Activated CD4-positive, CD25-positive, alpha-beta regulatory T cell treated with anti-CD3 and anti-CD28 coated beads, Interleukin-2, amount 50 U/mL, for 72 hours (primary cell): ENCODE results near the gene OR13J1.
"Not testable (repeated sequence)": the region's sequence is repeated elsewhere in the genome, so short reads cannot be mapped to it uniquely, and the experiment has no call there.

Source experiments
- DNase-seq: peaks from one replicate; pipeline ENCODE4 v3.0.0; 2021

OR13J1 gene

GRCh38 chr9:35904338-35904737 lies 34.1 kb upstream of the OR13J1 start:
- no peak for DNase-seq

GRCh38 chr9:35903049-35903448 lies 32.8 kb upstream of the OR13J1 start:
- no peak for DNase-seq

DNA sequence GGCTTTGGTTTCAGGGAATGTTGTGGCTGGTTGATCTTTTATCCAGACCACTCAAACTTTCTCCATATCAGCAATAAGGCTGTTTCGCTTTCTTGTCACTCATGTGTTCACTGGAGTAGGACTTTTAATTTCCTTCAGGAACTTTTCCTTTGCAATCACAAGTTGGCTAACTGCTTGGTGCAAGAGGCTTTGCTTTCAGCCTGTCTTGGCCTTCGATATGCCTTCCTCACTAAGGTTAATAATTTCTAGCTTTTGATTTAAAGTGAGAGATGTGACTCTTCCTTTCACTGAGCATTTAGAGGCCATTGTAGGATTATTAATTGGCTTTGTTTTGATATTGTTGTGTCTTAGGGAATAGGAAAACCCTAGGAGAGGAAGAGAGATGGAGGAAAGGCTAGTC lies 28.8 kb upstream of the OR13J1 start:
- no peak for DNase-seq

DNA sequence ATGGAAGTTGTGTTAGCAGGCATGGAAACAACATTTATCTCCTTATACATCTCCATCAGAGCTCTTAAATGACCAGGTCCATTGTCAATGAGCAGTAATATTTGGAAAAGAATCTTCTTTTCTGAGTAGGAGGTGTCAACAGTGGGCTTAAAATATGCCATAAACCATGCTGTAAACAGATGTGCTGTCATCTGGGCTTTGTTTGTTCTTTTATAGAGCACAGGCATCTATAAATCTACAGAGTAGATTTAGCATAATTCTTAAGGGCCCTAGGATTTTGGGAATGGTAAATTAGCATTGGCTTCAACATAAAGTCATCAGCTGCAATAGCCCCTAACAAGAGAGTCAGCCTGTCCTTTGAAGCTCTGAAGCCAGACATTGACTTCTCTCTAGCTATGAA lies 28.1 kb upstream of the OR13J1 start:
- no peak for DNase-seq

GRCh38 chr9:35897376-35898099 lies 27.3 kb upstream of the OR13J1 start:
- not testable (repeated sequence) for DNase-seq

- DNase-seq = no peak
Measured at GRCh38 chr9:35896570-35896969, 26.4 kb upstream of the OR13J1 start.

DNA sequence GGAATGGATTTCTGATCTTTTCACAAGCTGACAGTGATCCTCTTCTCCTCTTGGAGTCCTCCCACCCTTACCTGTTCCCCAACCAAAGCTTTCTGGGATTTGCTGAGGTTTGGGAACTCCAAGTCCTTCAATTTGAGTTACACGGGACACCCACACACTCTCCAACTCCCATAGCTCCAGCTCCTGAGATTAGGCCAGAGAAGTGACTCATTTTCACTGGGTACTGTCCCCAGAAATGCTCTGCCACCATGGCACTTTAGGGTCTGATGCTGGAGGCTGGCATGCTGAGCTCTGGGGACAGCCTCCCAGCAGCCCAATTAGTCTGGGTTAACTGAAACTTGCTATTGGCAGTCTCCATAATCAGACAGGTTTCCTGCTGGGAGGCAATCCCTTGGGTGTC lies 21.9 kb upstream of the OR13J1 start:
- DNase-seq = no peak

- DNase-seq = no peak
Measured at GRCh38 chr9:35891646-35892045, 21.4 kb upstream of the OR13J1 start.

- not testable (repeated sequence) for DNase-seq
Measured at GRCh38 chr9:35884908-35885307, 14.7 kb upstream of the OR13J1 start.

- no peak for DNase-seq
Measured at GRCh38 chr9:35882996-35883395, 12.8 kb upstream of the OR13J1 start.

GRCh38 chr9:35882263-35882848 lies 12.2 kb upstream of the OR13J1 start:
- peak; percentile 87 for DNase-seq

GRCh38 chr9:35872505-35872904 lies 2.3 kb upstream of the OR13J1 start:
- no peak for DNase-seq

DNA sequence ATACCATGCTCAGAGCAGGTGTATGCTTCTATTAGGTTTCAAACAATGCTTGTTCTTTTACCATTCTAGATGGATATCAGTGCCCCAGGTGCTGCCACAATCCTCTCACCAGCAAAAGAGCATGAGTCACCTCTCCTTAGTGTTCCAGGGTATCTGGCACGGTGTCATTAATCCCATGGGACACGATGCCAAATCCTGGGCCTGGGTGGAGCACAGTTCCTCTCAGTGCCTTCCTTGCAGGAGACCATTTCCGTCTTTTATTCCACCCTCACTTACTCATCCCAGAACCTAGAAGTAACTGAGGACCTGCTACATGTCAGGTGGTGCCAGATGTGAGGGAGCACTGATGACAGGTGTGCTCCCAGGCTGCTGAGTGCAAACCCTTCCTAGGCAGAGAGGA lies 1.3 kb upstream of the OR13J1 start:
- no peak for DNase-seq

GRCh38 chr9:35869621-35870216 lies 482 bp downstream of the OR13J1 start:
- no peak for DNase-seq

DNA sequence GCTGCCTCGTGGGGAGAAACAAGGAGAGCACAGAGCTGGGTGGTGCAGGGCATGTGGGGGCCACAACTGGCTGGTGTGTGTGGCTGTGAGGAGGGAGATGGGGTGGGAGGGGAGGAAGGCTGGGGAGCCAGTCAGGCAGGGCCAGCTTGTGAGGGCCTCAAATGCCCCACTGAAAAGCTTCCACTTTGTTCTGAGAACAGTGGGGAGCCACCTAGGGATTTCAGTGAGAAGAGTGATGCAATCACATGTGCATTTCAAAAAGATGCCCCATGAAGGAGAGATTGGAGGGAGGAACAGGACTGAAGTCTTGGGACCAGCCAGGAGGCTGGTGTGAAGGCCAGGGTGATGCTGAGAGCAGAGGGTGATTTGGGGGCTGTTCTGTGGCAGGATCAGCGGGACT lies 1.3 kb downstream of the OR13J1 start:
- DNase-seq = no peak

- DNase-seq = no peak
Measured at GRCh38 chr9:35867538-35867937, 2.7 kb downstream of the OR13J1 start.

- DNase-seq = no peak
Measured at GRCh38 chr9:35864695-35865255, 5.4 kb downstream of the OR13J1 start.

DNA sequence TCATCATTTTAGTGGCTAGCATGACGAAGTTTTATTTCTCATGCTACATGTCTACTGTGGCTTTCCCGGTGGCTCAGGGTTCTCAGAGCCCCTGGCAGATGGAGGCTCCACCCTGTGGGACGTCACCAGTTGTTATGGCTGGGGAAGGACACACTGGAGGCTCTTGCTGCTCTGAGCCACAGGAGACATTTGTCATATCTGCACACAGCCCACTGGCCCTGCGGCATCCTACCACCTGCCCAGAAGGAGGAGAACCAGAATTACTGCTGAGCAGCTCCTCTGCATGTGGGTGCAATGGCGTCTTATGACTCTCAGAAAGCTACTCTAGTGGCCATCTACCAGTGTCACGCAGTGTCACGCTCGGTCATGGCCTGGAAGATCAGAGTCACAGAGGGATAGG lies 6.6 kb downstream of the OR13J1 start:
- DNase-seq = no peak

- no peak for DNase-seq
Measured at GRCh38 chr9:35862328-35862727, 7.9 kb downstream of the OR13J1 start.

- no peak for DNase-seq
Measured at GRCh38 chr9:35861161-35861897, 8.9 kb downstream of the OR13J1 start.

DNA sequence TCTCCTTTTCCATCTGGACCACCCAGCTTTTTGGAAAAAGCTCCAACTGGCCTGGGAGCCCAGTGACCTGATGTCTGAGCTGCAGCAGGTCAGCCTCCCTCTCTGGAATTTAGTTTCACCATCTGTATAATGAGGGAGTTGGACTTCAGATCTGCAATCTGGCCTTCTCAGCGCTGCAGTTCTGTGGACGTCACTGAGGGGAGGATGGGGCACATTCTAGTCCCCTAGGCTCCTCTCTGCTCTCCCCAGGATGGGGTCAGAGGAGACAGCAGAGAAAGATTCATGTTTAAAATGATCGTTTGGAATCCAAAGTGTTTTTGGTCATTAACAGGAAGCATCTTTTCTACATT lies 10.2 kb downstream of the OR13J1 start:
- DNase-seq = no peak

- DNase-seq = no peak
Measured at GRCh38 chr9:35859310-35859989, 10.8 kb downstream of the OR13J1 start.

GRCh38 chr9:35858458-35858857 lies 11.7 kb downstream of the OR13J1 start:
- no peak for DNase-seq
